ENCODE data around the gene PHF19. TPM values are rescaled to one million over a fixed set of nuclear protein-coding genes. Genes with fewer than 3 reads are reported as not detected.

The PHF19 gene
- total RNA-seq, 1 donor from 2014 or later = 44.9 TPM

DNA sequence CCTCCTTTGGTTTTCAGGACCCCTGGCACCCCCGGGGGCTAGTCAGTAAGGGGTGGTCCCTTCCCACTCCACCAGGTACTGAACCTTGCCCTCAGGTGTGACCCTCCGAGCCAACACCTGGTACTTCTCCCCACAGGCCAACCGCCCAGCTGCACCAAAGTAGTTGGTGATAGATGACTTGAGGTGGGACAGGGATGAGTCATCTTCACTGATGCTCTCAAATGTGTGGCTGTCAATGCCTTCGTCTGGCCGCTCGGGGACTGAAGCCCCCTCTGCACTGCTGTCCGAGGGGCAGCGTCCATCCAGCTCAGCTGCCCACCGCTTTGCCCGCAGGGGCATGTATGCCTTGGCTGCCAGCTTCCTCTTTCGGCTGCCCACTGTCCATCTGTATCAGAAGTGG lies 19.1 kb downstream of the PHF19 start:
- TF ChIP-seq POLR2AphosphoS5 (IDR thresholded peaks at IDR 0.05; ENCODE audit: insufficient read depth in 1 of 2, low read depth in 1 of 2) = no peak
- TF ChIP-seq, protein P1, sequence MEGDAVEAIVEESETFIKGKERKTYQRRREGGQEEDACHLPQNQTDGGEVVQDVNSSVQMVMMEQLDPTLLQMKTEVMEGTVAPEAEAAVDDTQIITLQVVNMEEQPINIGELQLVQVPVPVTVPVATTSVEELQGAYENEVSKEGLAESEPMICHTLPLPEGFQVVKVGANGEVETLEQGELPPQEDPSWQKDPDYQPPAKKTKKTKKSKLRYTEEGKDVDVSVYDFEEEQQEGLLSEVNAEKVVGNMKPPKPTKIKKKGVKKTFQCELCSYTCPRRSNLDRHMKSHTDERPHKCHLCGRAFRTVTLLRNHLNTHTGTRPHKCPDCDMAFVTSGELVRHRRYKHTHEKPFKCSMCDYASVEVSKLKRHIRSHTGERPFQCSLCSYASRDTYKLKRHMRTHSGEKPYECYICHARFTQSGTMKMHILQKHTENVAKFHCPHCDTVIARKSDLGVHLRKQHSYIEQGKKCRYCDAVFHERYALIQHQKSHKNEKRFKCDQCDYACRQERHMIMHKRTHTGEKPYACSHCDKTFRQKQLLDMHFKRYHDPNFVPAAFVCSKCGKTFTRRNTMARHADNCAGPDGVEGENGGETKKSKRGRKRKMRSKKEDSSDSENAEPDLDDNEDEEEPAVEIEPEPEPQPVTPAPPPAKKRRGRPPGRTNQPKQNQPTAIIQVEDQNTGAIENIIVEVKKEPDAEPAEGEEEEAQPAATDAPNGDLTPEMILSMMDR (IDR thresholded peaks at IDR 0.05) = no peak
- TF ChIP-seq POLR2A (IDR thresholded peaks at IDR 0.05) = no peak
- Histone ChIP-seq H3K9me3 (no peaks in the 10 kb centered on the region), H3K4me1 (no peaks in the 10 kb centered on the region), H3K4me3 (no peak overlapping the region), H3K27ac (no peak overlapping the region), H3K36me3 (peaks cover 0 to 44% of the 10 kb centered on the region in 2 donors), H3K27me3 (no peaks in the 10 kb centered on the region)
- DNase-seq (ENCODE audit: extremely low spot score in 2 of 2) = no peak
- intact Hi-C loops (cut with DNase I) = no loop called here

DNA sequence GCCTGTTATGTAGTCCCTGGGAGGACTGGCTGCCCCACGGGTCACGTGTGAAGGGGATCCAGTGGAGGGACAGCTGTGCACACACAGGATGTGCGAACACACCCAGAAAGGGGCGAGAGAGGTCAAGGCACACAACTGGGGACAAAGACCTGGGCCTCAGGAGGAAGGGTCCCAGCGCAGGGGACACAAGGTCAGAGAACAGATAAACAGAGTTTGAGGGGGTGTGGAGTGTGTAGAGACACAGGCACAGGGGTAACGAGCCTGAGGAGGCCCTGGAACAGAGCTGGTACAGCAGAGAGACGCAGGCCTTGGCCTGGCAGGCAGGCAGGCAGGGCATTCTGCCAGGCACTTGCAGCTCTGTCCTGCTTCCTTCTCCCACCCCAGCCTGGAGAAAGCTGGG lies 19.5 kb downstream of the PHF19 start:
- no peak for DNase-seq (ENCODE audit: extremely low spot score in 2 of 2)
- Histone ChIP-seq H3K9me3 (no peaks in the 10 kb centered on the region), H3K4me3 (no peak overlapping the region), H3K4me1 (no peaks in the 10 kb centered on the region), H3K27ac (no peak overlapping the region), H3K27me3 (no peaks in the 10 kb centered on the region), H3K36me3 (peaks cover 0 to 40% of the 10 kb centered on the region in 2 donors)
- intact Hi-C loops (cut with DNase I) = no loop called here
- TF ChIP-seq POLR2A (IDR thresholded peaks at IDR 0.05) = no peak
- TF ChIP-seq POLR2AphosphoS5 (IDR thresholded peaks at IDR 0.05; ENCODE audit: insufficient read depth in 1 of 2, low read depth in 1 of 2) = no peak
- TF ChIP-seq, protein P1 (IDR thresholded peaks at IDR 0.05) = no peak

DNA sequence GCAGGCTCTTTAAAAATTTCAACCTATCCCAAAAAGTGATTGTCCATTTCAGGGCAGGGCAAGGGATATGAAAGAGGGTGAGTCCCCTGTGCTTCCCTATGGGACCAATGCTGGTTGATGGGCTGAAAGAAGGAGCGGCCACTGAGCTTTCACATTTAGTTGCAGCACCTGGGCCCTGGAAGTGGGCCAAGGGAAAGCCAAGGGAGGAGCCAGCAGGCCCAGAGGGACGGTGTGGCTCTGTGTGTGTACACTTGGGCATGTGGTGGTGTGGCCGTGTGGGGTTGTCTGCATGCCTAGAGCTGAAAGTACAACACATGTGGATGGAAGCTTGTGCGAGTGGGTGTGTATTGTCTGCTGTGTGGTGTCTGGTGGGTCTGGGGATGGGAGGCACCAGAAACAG lies 20.3 kb downstream of the PHF19 start:
- Histone ChIP-seq H3K4me3 (no peak overlapping the region), H3K9me3 (no peaks in the 10 kb centered on the region), H3K4me1 (no peaks in the 10 kb centered on the region), H3K27ac (no peak overlapping the region), H3K36me3 (peaks cover 0 to 32% of the 10 kb centered on the region in 2 donors), H3K27me3 (no peaks in the 10 kb centered on the region)
- TF ChIP-seq POLR2AphosphoS5 (IDR thresholded peaks at IDR 0.05; ENCODE audit: insufficient read depth in 1 of 2, low read depth in 1 of 2) (no peak), POLR2A (IDR thresholded peaks at IDR 0.05) (no peak)
- TF ChIP-seq, protein P1 (IDR thresholded peaks at IDR 0.05) = no peak
- no peak for DNase-seq (ENCODE audit: extremely low spot score in 2 of 2)
- intact Hi-C loops (cut with DNase I) = no loop called here

DNA sequence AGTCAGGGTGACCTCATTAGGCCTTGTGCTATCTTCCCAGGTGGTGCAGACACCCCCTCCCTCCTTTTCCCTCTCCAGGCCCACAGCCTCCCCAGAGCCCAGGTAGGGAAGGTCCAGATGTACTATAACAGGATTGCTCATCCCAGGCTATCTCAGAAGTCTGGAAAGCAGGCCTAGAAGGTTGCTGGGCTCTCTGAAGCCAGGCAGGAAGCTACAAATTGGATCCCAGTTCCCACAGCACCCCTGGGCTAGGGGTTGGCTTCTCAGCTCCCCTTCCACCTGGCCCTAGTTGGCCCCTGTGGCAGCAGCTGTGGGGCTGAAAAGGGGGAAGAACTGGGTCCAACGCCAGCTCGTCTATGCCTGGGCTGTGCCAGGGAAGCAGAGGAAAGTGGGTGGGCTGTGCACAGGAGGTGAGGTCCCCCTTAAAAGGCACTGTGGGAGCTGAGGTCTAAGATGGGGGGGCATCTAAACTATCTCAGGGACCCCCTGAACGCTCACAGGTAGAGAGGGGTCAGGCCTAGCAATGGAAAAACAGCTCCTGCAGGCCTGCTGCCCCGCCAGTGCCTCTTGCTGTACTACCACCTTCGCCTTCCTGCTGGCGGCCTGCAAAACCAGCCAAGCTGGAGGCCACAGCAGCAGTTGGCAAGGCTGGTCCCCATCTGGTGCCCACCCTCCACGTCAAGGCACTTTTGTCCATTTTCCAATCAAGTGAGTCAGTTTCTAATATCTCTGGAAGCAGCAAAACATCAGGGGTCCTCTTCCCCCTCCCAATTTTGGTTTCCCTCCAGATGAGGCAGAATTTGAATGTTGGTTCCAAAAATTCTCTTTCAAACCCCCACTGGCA lies 20.9 kb downstream of the PHF19 start:
- H3K9me3 ChIP-seq = no peaks in the 10 kb centered on the region
- H3K27me3 ChIP-seq = no peaks in the 10 kb centered on the region
- H3K36me3 ChIP-seq = peaks cover 0 to 26% of the 10 kb centered on the region in 2 donors
- intact Hi-C loops (cut with DNase I) = no loop called here
- no peak for DNase-seq (ENCODE audit: extremely low spot score in 2 of 2)
- H3K4me3 ChIP-seq = no peak overlapping the region
- no peaks in the 10 kb centered on the region for H3K4me1 ChIP-seq
- no peak overlapping the region for H3K27ac ChIP-seq
- TF ChIP-seq, protein P1 (IDR thresholded peaks at IDR 0.05) = no peak
- no peak for TF ChIP-seq POLR2AphosphoS5 (IDR thresholded peaks at IDR 0.05; ENCODE audit: insufficient read depth in 1 of 2, low read depth in 1 of 2)
- no peak for TF ChIP-seq POLR2A (IDR thresholded peaks at IDR 0.05)
